ENCODE data around the gene SLC5A2.
A peak's percentile ranks its signal among the peaks of the same experiment; 100 is the strongest.
"Not testable (repeated sequence)": the region's sequence is repeated elsewhere in the genome, so short reads cannot be mapped to it uniquely, and the experiment has no call there.

Gene SLC5A2
- total RNA-seq: 0 to 1.8 (median 0.02) reads per million in 17 experiments

GRCh38 chr16:31483081-31483480 is at the start of gene SLC5A2:
SLC5A2 (plus strand) TSS chr16:31483123; CDS start chr16:31483137, 14 bp downstream.
- DNase-seq: no peak

GRCh38 chr16:31435341-31436220 is 47.3 kb upstream of the SLC5A2 start:
- no peak for DNase-seq

GRCh38 chr16:31436221-31437045 is 46.5 kb upstream of the SLC5A2 start:
- DNase-seq: no peak

GRCh38 chr16:31438414-31438813 is 44.5 kb upstream of the SLC5A2 start:
- no peak for DNase-seq

GRCh38 chr16:31439023-31439422 is 43.9 kb upstream of the SLC5A2 start:
- DNase-seq: not testable (repeated sequence)

GRCh38 chr16:31439519-31439918 is 43.4 kb upstream of the SLC5A2 start:
- DNase-seq: no peak

GRCh38 chr16:31440516-31441184 is 42.3 kb upstream of the SLC5A2 start:
- no peak for DNase-seq

- DNase-seq: no peak
These were observed 41.0 kb upstream of the SLC5A2 start for GRCh38 chr16:31441956-31442355.

- peak in 2 of 4 experiments; percentile 13 to 27 for DNase-seq
These were observed 37.0 kb upstream of the SLC5A2 start for GRCh38 chr16:31445931-31446330.

- no peak for DNase-seq
These were observed 31.7 kb upstream of the SLC5A2 start for GRCh38 chr16:31451201-31451600.

- DNase-seq: peak; percentile 40 to 71 (median 60)
These were observed 31.1 kb upstream of the SLC5A2 start for GRCh38 chr16:31451681-31452351.

- peak in 1 of 4 experiments; percentile 15 for DNase-seq
These were observed 30.3 kb upstream of the SLC5A2 start for GRCh38 chr16:31452631-31453106.

- peak; percentile 56 to 72 (median 62) for DNase-seq
These were observed 29.4 kb upstream of the SLC5A2 start for GRCh38 chr16:31453255-31454204.

GRCh38 chr16:31455601-31456314 is 27.2 kb upstream of the SLC5A2 start:
- peak in 3 of 4 experiments; percentile 35 to 49 (median 43) for DNase-seq

GRCh38 chr16:31456988-31457360 is 25.9 kb upstream of the SLC5A2 start:
- no peak for DNase-seq

- peak; percentile 28 to 71 (median 52) for DNase-seq
These were observed 24.7 kb upstream of the SLC5A2 start for GRCh38 chr16:31458073-31458843.

GRCh38 chr16:31458844-31459686 is 23.9 kb upstream of the SLC5A2 start, which contains the start of gene ARMC5:
ARMC5 (plus strand) TSS chr16:31459501; CDS start chr16:31459525, 24 bp downstream.
- DNase-seq: peak; percentile 98 to 99 (median 98)
